ENCODE measurements around the gene GUCY1A1.

Gene GUCY1A1

DNA sequence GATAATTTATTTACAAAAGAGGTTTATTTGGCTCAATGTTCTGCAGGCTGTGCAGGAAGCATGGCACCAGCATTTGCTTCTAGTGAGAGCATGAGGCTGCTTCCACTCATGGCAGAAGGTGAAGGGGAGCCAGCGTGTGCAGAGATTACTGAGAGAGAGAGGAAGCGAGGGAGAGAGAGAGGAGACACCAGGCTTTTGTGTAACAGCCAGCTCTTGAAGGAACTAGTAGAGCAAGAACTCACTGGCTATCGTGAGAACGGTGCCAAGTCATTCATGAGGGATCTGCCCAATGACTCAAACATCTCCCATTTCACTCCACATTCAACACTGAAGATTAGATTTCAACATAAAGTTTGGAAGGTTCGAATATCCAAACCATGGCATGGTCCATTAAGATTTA lies 12.7 kb downstream of the GUCY1A1 start:
- no peak overlapping the region for H3K4me3 ChIP-seq (ENCODE audit: low read depth, low read length)
- H3K9me3 ChIP-seq (ENCODE audit: control insufficient read depth, low read length): no peaks in the 10 kb centered on the region
- no peak overlapping the region for H3K27ac ChIP-seq
- no peak overlapping the region for H2AFZ ChIP-seq
- peaks cover 3% of the 10 kb centered on the region for H3K4me1 ChIP-seq
- H3K36me3 ChIP-seq (ENCODE audit: control insufficient read depth, insufficient read depth, low read length): no peaks in the 10 kb centered on the region
- TF ChIP-seq, protein P1, sequence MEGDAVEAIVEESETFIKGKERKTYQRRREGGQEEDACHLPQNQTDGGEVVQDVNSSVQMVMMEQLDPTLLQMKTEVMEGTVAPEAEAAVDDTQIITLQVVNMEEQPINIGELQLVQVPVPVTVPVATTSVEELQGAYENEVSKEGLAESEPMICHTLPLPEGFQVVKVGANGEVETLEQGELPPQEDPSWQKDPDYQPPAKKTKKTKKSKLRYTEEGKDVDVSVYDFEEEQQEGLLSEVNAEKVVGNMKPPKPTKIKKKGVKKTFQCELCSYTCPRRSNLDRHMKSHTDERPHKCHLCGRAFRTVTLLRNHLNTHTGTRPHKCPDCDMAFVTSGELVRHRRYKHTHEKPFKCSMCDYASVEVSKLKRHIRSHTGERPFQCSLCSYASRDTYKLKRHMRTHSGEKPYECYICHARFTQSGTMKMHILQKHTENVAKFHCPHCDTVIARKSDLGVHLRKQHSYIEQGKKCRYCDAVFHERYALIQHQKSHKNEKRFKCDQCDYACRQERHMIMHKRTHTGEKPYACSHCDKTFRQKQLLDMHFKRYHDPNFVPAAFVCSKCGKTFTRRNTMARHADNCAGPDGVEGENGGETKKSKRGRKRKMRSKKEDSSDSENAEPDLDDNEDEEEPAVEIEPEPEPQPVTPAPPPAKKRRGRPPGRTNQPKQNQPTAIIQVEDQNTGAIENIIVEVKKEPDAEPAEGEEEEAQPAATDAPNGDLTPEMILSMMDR (IDR thresholded peaks at IDR 0.05): no peak
- H3K4me2 ChIP-seq (ENCODE audit: low read length): no peak overlapping the region
- no peaks in the 10 kb centered on the region for H3K27me3 ChIP-seq (ENCODE audit: control insufficient read depth, insufficient read depth, low read length)
- no peaks in the 10 kb centered on the region for H3K79me2 ChIP-seq
- H3K9ac ChIP-seq: no peak overlapping the region

DNA sequence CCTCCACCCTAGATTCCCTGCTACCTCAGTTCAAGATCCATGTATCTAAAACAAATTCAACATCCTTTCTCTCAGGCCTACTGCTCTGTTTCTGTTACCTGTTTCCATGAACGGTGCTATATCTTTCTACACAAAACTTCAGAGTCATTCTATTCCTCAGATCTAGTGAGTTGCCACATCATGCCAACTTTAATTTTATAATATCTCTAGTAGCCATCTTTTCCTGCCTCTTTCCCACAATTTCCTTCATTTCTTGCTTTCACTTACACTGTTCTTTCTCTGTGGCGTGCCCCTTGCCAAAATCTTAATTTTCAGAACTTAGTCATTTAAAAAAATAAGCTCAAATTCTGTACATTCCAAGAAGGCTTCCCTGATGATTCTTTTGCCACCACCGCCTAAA lies 15.2 kb downstream of the GUCY1A1 start:
- Histone ChIP-seq H3K9ac (no peak overlapping the region), H3K79me2 (no peaks in the 10 kb centered on the region), H3K4me2 (ENCODE audit: low read length) (no peak overlapping the region), H3K27me3 (ENCODE audit: control insufficient read depth, insufficient read depth, low read length) (no peaks in the 10 kb centered on the region), H3K4me1 (no peaks in the 10 kb centered on the region), H3K27ac (no peak overlapping the region), H3K4me3 (ENCODE audit: low read depth, low read length) (no peak overlapping the region), H3K9me3 (ENCODE audit: control insufficient read depth, low read length) (no peaks in the 10 kb centered on the region), H3K36me3 (ENCODE audit: control insufficient read depth, insufficient read depth, low read length) (no peaks in the 10 kb centered on the region), H2AFZ (no peak overlapping the region)
- TF ChIP-seq, protein P1 (IDR thresholded peaks at IDR 0.05): no peak

DNA sequence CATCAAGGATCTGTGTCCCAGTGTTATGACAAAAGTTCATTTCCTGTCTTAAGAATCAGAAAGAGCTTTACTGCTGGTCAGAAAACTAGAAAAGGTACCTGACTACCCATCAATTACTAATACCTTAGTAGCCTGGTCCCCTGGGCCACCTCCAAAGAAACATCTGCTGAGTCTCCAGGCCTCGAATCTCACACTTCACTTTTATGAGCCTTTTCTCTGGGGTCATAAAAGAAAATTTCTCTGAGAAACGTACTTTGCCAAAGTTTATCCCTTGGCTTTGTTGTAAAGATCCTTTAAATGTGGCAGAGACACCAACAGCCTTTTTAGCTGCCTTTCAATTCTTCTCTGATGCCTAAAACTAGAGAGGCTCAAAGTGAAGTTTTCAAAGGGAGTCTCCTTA lies 17.8 kb downstream of the GUCY1A1 start:
- no peak overlapping the region for H3K4me3 ChIP-seq (ENCODE audit: low read depth, low read length)
- no peaks in the 10 kb centered on the region for H3K27me3 ChIP-seq (ENCODE audit: control insufficient read depth, insufficient read depth, low read length)
- H3K4me2 ChIP-seq (ENCODE audit: low read length): no peak overlapping the region
- TF ChIP-seq, protein P1 (IDR thresholded peaks at IDR 0.05): no peak
- H3K27ac ChIP-seq: no peak overlapping the region
- no peaks in the 10 kb centered on the region for H3K79me2 ChIP-seq
- H3K4me1 ChIP-seq: no peaks in the 10 kb centered on the region
- no peaks in the 10 kb centered on the region for H3K9me3 ChIP-seq (ENCODE audit: control insufficient read depth, low read length)
- H2AFZ ChIP-seq: no peak overlapping the region
- H3K9ac ChIP-seq: no peak overlapping the region
- no peaks in the 10 kb centered on the region for H3K36me3 ChIP-seq (ENCODE audit: control insufficient read depth, insufficient read depth, low read length)

DNA sequence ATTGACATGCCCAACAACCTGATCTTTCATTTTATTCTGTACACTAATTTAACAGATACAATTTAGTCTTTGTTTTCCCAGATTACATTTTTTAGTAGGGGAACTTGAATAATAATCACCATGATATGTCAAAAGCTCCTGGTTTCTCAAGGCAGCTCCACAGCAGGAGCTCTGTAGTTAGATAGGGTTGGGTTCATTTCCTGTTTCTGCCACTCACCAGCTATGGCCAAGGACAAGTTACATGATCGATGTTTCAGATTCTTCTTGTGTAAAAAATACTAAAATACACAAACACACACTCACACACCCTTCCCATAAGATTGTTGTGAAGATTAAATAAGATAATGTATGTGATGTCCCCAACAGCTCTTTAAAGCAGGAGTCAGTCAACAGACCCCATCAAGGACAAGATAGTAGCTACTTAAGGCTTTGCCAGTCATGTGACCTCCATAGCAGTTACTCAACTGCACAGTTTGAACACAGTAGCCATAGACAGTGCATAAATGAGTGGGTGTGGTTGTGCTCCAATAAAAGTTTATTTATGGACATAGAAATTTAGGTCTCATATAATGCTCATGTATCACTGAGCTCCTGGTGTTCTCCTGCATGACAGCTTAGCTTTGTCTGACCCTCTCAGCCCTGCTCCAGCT lies 18.4 kb downstream of the GUCY1A1 start:
- Histone ChIP-seq H3K9me3 (ENCODE audit: control insufficient read depth, low read length) (no peaks in the 10 kb centered on the region), H3K27me3 (ENCODE audit: control insufficient read depth, insufficient read depth, low read length) (no peaks in the 10 kb centered on the region), H2AFZ (no peak overlapping the region), H3K4me3 (ENCODE audit: low read depth, low read length) (no peak overlapping the region), H3K36me3 (ENCODE audit: control insufficient read depth, insufficient read depth, low read length) (no peaks in the 10 kb centered on the region), H3K79me2 (no peaks in the 10 kb centered on the region), H3K27ac (no peak overlapping the region), H3K4me1 (no peaks in the 10 kb centered on the region), H3K9ac (no peak overlapping the region), H3K4me2 (ENCODE audit: low read length) (no peak overlapping the region)
- TF ChIP-seq, protein P1 (IDR thresholded peaks at IDR 0.05): no peak

DNA sequence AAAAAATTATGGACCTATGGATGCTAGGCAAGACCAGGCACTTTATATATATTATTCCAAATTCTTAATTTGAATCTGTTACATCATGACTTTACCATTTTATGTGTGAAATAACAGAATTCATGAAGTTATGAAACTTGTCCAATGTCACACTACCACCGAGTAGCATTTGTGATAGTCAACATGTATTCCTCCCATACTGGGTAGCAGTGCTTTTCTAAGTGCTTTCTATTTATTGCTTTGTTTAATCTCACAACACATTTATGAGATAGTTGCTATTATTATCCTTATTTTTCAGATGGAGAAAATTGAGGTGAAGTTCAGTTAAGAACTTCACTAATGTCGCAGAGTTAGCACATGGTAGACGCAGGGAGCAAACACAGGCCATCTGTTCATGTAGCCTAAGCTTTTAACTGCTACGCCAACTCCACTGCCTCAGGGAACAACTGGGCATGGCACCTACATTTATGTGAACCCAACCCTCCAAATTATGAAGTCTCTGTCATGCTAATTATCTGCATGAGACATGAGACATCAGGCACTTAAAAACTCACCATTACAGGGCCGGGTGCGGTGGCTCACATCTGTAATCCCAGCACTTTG lies 20.8 kb downstream of the GUCY1A1 start:
- H3K4me3 ChIP-seq (ENCODE audit: low read depth, low read length): no peak overlapping the region
- H3K9me3 ChIP-seq (ENCODE audit: control insufficient read depth, low read length): no peaks in the 10 kb centered on the region
- H3K27me3 ChIP-seq (ENCODE audit: control insufficient read depth, insufficient read depth, low read length): no peaks in the 10 kb centered on the region
- no peaks in the 10 kb centered on the region for H3K36me3 ChIP-seq (ENCODE audit: control insufficient read depth, insufficient read depth, low read length)
- no peak overlapping the region for H2AFZ ChIP-seq
- no peak overlapping the region for H3K9ac ChIP-seq
- no peaks in the 10 kb centered on the region for H3K79me2 ChIP-seq
- H3K4me1 ChIP-seq: no peaks in the 10 kb centered on the region
- TF ChIP-seq, protein P1 (IDR thresholded peaks at IDR 0.05): no peak
- no peak overlapping the region for H3K27ac ChIP-seq
- H3K4me2 ChIP-seq (ENCODE audit: low read length): no peak overlapping the region
